AG04450 (cell line): ENCODE results near the gene LTBP1. TPM values are rescaled to one million over a fixed set of nuclear protein-coding genes. Genes with fewer than 3 reads are reported as not detected.
"Not testable (repeated sequence)": the region's sequence is repeated elsewhere in the genome, so short reads cannot be mapped to it uniquely, and the experiment has no call there.

ENCODE experiments used
- CTCF ChIA-PET: fragments of 300-600, 350-600 bp; formaldehyde crosslinking; extraction: SDS; loops from one replicate; lab custom pipeline; 2022; ENCODE audit warnings: antibody characterized with exemption, inconsistent platforms; lab: Charles Lee
- POLR2A ChIA-PET: fragments of 350-600 bp; formaldehyde crosslinking; extraction: SDS; loops from one replicate; lab custom pipeline; 2021; ENCODE audit warnings: antibody characterized with exemption, inconsistent platforms; lab: Yijun Ruan, JAX
- DNase-seq: peaks from one replicate; pipeline ENCODE4 v3.0.0-alpha.2; 2011; ENCODE audit warnings: low read depth, low spot score
- H3K27ac ChIP-seq: one replicate; pipeline ENCODE4 v1.5.1; 2012; ENCODE audit warnings: low read depth, low read length, control low read depth
- H3K27me3 ChIP-seq: one replicate; pipeline ENCODE4 v1.6.0; 2012; ENCODE audit warnings: low read length; ENCODE audit not compliant: control insufficient read depth, insufficient read depth
- H3K4me3 ChIP-seq: 2 replicates; pipeline ENCODE4 v1.5.1; 2011; ENCODE audit warnings: mild to moderate bottlenecking, low read depth, low read length, control low read depth
- H3K9me3 ChIP-seq: 2 replicates; pipeline ENCODE4 v1.5.1; 2012; ENCODE audit warnings: low read length; ENCODE audit not compliant: control insufficient read depth, insufficient read depth
- polyA plus RNA-seq: library from polyadenylated mRNA; depleted of rRNA; stranded (reverse); fragments of >200 nt; gene quantifications from 2 replicates; pipeline ENCODE4 v1.2.3, GENCODE V29; 2011
- TF ChIP-seq, protein P1 (sequence below): IDR thresholded peaks from 2 replicates; pipeline ENCODE4 v1.5.1; 2011; ENCODE audit warnings: low read depth, low read length, control low read depth, inconsistent platforms

Gene LTBP1
- polyA plus RNA-seq, 1 experiment: 517 TPM

DNA sequence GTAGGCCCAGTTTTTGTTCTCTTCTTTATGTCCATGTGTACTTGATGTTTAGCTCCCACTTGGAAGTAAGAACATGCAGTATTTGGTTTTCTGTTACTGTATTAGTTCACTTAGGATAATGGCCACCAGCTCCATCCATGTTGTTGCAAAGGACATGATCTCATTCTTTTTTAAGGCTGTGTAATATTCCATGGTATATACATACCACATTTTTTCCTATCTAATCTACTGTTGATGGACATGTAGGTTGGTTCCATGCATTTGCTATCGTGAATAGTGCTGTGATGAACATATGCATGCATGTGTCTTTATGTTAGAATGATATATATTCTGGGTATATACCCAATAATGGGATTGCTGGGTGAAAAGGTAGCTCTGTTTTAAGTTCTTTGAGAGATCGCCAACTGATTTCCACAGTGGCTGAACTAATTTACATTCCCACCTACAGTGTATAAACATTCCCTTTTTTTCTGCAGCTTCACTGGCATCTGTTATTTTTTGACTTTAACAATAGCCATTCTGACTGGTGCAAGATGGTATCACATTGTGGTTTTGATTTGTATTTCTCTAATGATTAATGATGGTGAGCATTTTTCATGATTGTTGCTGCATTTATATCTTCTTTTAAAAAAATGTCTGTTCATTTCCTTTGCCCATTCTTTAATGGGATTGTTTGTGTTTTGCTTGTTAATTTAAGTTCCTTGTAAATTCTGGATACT lies 22.9 kb downstream of the LTBP1 start:
- Histone ChIP-seq H3K9me3 (no peaks in the 10 kb centered on the region), H3K4me3 (no peak overlapping the region), H3K27me3 (no peaks in the 10 kb centered on the region), H3K27ac (no peak overlapping the region)
- TF ChIP-seq, protein P1, sequence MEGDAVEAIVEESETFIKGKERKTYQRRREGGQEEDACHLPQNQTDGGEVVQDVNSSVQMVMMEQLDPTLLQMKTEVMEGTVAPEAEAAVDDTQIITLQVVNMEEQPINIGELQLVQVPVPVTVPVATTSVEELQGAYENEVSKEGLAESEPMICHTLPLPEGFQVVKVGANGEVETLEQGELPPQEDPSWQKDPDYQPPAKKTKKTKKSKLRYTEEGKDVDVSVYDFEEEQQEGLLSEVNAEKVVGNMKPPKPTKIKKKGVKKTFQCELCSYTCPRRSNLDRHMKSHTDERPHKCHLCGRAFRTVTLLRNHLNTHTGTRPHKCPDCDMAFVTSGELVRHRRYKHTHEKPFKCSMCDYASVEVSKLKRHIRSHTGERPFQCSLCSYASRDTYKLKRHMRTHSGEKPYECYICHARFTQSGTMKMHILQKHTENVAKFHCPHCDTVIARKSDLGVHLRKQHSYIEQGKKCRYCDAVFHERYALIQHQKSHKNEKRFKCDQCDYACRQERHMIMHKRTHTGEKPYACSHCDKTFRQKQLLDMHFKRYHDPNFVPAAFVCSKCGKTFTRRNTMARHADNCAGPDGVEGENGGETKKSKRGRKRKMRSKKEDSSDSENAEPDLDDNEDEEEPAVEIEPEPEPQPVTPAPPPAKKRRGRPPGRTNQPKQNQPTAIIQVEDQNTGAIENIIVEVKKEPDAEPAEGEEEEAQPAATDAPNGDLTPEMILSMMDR: no peak
- POLR2A ChIA-PET: no interaction called here
- CTCF ChIA-PET: no interaction called here
- no peak for DNase-seq

DNA sequence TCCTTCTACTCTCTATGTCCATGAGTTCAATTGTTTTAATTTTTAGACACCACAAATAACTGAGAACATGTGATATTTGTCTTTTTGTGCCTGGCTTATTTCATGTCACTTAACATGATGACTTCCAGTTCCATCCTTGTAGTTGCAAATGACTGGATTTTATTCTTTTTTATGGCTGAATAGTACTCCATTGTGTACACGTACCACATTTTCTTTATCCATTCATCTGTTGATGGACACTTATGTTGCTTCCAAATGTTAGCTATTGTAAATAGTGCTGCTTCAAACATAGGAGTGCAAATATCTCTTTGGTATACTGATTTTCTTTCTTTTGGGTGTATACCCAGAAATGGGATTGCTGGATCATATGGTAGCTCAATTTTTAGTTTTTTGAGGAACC lies 27.0 kb downstream of the LTBP1 start:
- POLR2A ChIA-PET, H3K4me3 ChIP-seq, H3K27me3 ChIP-seq, H3K27ac ChIP-seq, DNase-seq, H3K9me3 ChIP-seq: not testable (repeated sequence)
- CTCF ChIA-PET: interaction anchor here (1.3 kb wide), 1 partner anchor 27 kb away, joined by 3 read pairs; no protein-coding TSS in a partner anchor

DNA sequence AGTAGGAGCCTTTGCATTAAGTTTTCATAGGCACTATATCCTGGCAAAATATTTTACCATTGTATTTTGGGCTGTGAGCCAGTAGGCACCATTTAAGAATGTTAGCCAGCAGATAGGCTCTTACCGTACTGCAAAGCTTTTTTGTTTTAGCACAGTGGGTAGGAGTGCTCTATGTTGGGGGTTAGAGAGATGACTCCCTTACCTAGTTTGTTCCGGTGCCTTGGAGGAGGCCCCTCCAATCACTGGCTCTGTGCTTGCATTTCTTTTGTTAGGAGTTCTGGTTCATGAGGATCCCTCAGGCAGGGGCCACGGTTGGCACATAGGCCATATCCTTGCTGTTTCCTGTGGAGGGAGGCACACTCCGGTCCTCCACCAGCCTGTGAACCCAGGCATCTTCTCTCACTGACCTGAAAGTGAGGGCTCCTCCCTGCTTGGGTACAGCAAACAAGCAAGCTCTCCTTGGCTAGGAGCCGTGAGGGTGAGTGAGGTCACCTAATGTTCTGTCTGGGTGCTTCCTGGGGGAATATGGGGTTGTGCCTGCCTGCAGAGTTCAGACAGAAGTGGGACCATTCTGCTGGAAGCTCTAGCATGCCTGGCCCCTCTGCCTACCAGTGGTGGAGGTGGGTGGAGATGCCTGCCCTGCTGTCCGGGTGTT lies 29.8 kb downstream of the LTBP1 start:
- TF ChIP-seq, protein P1: no peak
- peaks cover 7% of the 10 kb centered on the region; the same call in 1 of the 2 replicates for H3K9me3 ChIP-seq
- ChIA-PET CTCF (no interaction called here), POLR2A (no interaction called here)
- no peak overlapping the region for H3K27ac ChIP-seq
- no peak for DNase-seq
- no peaks in the 10 kb centered on the region for H3K27me3 ChIP-seq
- H3K4me3 ChIP-seq: no peak overlapping the region

DNA sequence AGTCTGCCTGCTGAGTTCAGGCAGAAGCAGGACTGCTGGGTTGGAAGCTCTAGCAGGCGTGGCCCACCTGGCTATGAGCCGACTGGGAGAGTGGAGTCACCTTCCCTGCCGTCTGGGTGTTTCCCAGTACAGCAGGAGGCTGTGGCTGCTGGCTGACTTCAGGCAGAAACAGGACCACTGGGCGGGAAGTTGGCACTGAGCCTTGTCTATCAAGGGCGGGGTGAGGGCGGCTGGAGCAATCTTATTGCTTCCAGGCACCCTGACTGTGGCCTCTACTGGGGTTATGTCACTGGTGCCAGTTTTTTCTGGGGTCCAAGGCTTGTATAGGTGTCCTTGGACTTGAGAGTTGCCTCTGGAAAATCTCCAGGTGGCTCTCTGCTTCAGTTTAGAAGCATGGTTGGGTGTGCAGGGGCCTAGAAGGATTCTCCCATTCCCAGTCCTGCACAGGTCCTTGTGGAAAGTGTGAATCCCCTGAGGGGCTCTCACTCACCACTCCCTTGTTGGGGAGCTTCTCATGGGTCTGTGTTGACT lies 30.5 kb downstream of the LTBP1 start:
- TF ChIP-seq, protein P1: no peak
- no peak overlapping the region for H3K27ac ChIP-seq
- H3K4me3 ChIP-seq: no peak overlapping the region
- ChIA-PET POLR2A (no interaction called here), CTCF (no interaction called here)
- DNase-seq: no peak
- no peaks in the 10 kb centered on the region for H3K27me3 ChIP-seq
- H3K9me3 ChIP-seq: peaks cover 7% of the 10 kb centered on the region; the same call in 1 of the 2 replicates

DNA sequence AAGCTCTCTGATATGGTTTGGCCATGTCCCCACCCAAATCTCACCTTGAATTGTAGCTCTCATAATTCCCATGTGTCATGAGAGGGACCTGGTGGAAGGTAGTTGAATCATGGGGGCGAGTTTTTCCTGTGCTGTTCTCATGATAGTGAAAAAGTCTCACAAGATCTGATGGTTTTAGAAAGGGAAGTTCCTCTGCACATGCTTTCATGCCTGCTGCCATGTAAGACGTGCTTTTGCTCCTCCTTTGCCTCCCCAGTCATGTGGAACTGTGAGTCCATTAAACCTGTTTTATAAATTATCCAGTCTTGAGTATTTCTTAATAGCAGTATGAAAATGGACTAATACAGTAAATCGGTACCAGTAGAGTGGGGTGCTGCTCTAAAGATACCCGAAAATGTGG lies 34.9 kb downstream of the LTBP1 start:
- Histone ChIP-seq H3K9me3 (peaks cover 4% of the 10 kb centered on the region; the same call in 1 of the 2 replicates), H3K27ac (no peak overlapping the region), H3K27me3 (no peaks in the 10 kb centered on the region), H3K4me3 (no peak overlapping the region)
- DNase-seq: no peak
- ChIA-PET CTCF (no interaction called here), POLR2A (no interaction called here)
- TF ChIP-seq, protein P1: no peak

DNA sequence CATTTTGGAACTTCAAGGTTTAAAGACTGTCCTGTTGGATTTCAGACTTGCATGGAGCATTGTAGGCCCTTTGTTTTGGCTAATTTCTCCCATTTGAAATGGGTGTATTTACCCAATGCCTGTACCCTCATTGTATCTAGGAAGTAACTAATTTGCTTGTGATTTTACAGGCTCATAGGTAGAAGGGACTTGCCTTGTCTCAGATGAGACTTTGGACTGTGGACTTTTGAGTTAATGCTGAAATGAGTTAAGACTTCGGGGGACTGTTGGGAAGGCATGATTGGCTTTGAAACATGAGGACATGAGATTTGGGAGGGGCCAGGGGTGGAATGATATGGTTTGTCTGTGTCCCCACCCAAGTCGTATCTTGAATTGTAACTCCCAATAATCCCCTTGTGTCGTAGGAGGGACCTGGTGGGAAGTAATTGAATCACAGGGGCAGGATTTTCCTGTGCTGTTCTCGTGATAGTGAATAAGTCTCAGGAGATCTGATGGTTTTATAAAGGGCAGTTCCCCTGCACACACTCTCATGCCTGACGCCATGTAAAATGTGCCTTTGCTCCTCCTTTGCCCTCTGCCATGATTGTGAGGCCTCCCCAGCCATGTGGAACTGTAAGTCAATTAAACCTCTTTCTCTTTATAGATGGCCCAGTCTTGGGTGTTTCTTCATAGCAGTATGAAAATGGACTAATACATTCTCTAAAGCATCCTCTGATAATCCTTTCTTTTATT lies 36.6 kb downstream of the LTBP1 start:
- CTCF ChIA-PET, H3K4me3 ChIP-seq, H3K9me3 ChIP-seq, POLR2A ChIA-PET, DNase-seq, H3K27ac ChIP-seq, H3K27me3 ChIP-seq: not testable (repeated sequence)
